H1 (cell line): ENCODE measurements around the gene ADAMTS3. TPM values are rescaled to one million over a fixed set of nuclear protein-coding genes. Genes with fewer than 3 reads are reported as not detected.
A peak's percentile ranks its signal among the peaks of the same experiment; 100 is the strongest.

Experiments used
- CTCF ChIA-PET: fragments of 300-600 bp; sonication (Branson Sonifier 250); formaldehyde crosslinking; loops from one replicate; lab custom pipeline; 2021; ENCODE audit not compliant: partially characterized antibody; lab: Charles Lee
- POLR2A ChIA-PET: fragments of 300-600 bp; sonication (Branson Sonifier 250); formaldehyde crosslinking; loops from one replicate; lab custom pipeline; 2021; ENCODE audit warnings: inconsistent platforms; ENCODE audit not compliant: partially characterized antibody; lab: Charles Lee
- DNase-seq, 2 experiments: peaks; one replicate each; pipeline versions ENCODE4 v3.0.0 to v3.0.0-alpha.2; 2010 to 2022; ENCODE audit warnings: low spot score in 2 of 2, low read depth in 1 of 2, mixed read lengths in 1 of 2
- FAIRE-seq: peaks from 2 replicates; lab custom pipeline; 2011; peaks lifted over from hg19 to GRCh38; lab: Jason Lieb, UNC
- H2AFZ ChIP-seq: 2 replicates; pipeline ENCODE4 v1.8.1; 2012; ENCODE audit warnings: low read length, inconsistent platforms
- H2AK5ac ChIP-seq: 2 replicates; pipeline ENCODE4 v1.6.1; 2013; ENCODE audit warnings: low read depth, low read length
- H2BK120ac ChIP-seq: replicated peaks from 2 replicates; pipeline ENCODE3; 2013; ENCODE audit warnings: low read depth, low read length, inconsistent platforms
- H2BK12ac ChIP-seq: 2 replicates; pipeline ENCODE4 v1.6.1; 2013; ENCODE audit warnings: low read depth, low read length
- H2BK15ac ChIP-seq: 2 replicates; pipeline ENCODE4 v1.6.1; 2013; ENCODE audit warnings: low read length
- H2BK20ac ChIP-seq: 2 replicates; pipeline ENCODE4 v1.6.1; 2013; ENCODE audit warnings: low read length
- H2BK5ac ChIP-seq: 2 replicates; pipeline ENCODE4 v1.6.1; 2013; ENCODE audit warnings: low read depth, low read length
- H3K14ac ChIP-seq: 2 replicates; pipeline ENCODE4 v1.6.1; 2013; ENCODE audit warnings: inconsistent platforms; ENCODE audit not compliant: insufficient read length
- H3K18ac ChIP-seq: 2 replicates; pipeline ENCODE4 v1.6.1; 2013; ENCODE audit warnings: low read length; ENCODE audit errors: extremely low read depth
- H3K23ac ChIP-seq: 2 replicates; pipeline ENCODE4 v1.6.1; 2013; ENCODE audit warnings: inconsistent platforms; ENCODE audit not compliant: insufficient read length
- H3K23me2 ChIP-seq: 2 replicates; pipeline ENCODE4 v1.6.1; 2013; ENCODE audit warnings: low read depth, low read length
- H3K27ac ChIP-seq: 2 replicates; pipeline ENCODE4 v1.6.1; 2011; ENCODE audit warnings: low read depth, low read length, inconsistent platforms
- H3K27me3 ChIP-seq, 4 experiments: replicated peaks in 1 of 4; 1 replicate in 1 of 4; 2 replicates in 3 of 4; pipeline versions ENCODE4 v1.6.1 to v1.8.1; 2011 to 2013; ENCODE audit warnings: low read length in 3 of 4, mild to moderate bottlenecking in 3 of 4, inconsistent platforms in 2 of 4, mixed read lengths in 2 of 4, moderate library complexity in 1 of 4; ENCODE audit not compliant: control insufficient read depth in 3 of 4, insufficient read depth in 3 of 4; ENCODE audit errors: extremely low read depth in 1 of 4
- H3K36me3 ChIP-seq, 4 experiments: 2 replicates each; pipeline versions ENCODE4 v1.6.1 to v1.8.1; 2011 to 2013; ENCODE audit warnings: mild to moderate bottlenecking in 4 of 4, low read length in 3 of 4, moderate library complexity in 2 of 4, control low read depth in 1 of 4, inconsistent platforms in 1 of 4; ENCODE audit not compliant: insufficient read depth in 4 of 4, control insufficient read depth in 2 of 4
- H3K4ac ChIP-seq: replicated peaks from 2 replicates; pipeline ENCODE3; 2013; ENCODE audit warnings: low read length, low read depth, mixed read lengths, inconsistent platforms; ENCODE audit not compliant: insufficient read length
- H3K4me1 ChIP-seq, 4 experiments: replicated peaks in 1 of 4; 1 replicate in 1 of 4; 2 replicates in 3 of 4; pipeline versions ENCODE4 v1.6.1 to v1.8.1; 2011 to 2013; ENCODE audit warnings: low read length in 3 of 4, inconsistent platforms in 2 of 4, mixed read lengths in 1 of 4; ENCODE audit not compliant: insufficient read depth in 4 of 4, control insufficient read depth in 3 of 4
- H3K4me2 ChIP-seq, 2 experiments: 2 replicates each; pipeline versions ENCODE4 v1.6.1 to v1.8.1; 2011 to 2013; ENCODE audit warnings: low read depth in 2 of 2, low read length in 2 of 2, control low read depth in 1 of 2, inconsistent platforms in 1 of 2, mild to moderate bottlenecking in 1 of 2; ENCODE audit not compliant: insufficient read depth in 1 of 2
- H3K4me3 ChIP-seq, 4 experiments: fragments of 200-600, 300-600 bp in 1 of 4; sonication (generic), shearing (Covaris generic), sonication (Bioruptor Twin) in 1 of 4; 2 replicates each; pipeline versions ENCODE4 v1.5.1 to v1.8.1; 2011 to 2016; ENCODE audit warnings: low read length in 4 of 4, low read depth in 3 of 4, control low read depth in 2 of 4, inconsistent platforms in 2 of 4, mild to moderate bottlenecking in 2 of 4, mixed read lengths in 1 of 4, moderate library complexity in 1 of 4; ENCODE audit not compliant: insufficient read depth in 2 of 4; ENCODE audit errors: extremely low read depth in 1 of 4
- H3K56ac ChIP-seq: replicated peaks from 2 replicates; pipeline ENCODE3; 2013; ENCODE audit warnings: low read depth, mild to moderate bottlenecking, mixed read lengths, low read length, inconsistent platforms; ENCODE audit not compliant: insufficient read length
- H3K79me1 ChIP-seq: 2 replicates; pipeline ENCODE4 v1.6.1; 2013; ENCODE audit warnings: low read depth, low read length, control low read depth
- H3K79me2 ChIP-seq, 2 experiments: 2 replicates each; pipeline versions ENCODE4 v1.6.1 to v1.8.1; 2012 to 2013; ENCODE audit warnings: low read length in 2 of 2, mild to moderate bottlenecking in 2 of 2, inconsistent platforms in 1 of 2; ENCODE audit not compliant: insufficient read depth in 2 of 2, control insufficient read depth in 1 of 2
- H3K9ac ChIP-seq, 4 experiments: replicated peaks in 1 of 4; 1 replicate in 1 of 4; 2 replicates in 3 of 4; pipeline versions ENCODE4 v1.6.1 to v1.8.1; 2011 to 2013; ENCODE audit warnings: low read depth in 3 of 4, low read length in 3 of 4, control low read depth in 2 of 4, mild to moderate bottlenecking in 2 of 4, moderate library complexity in 2 of 4, inconsistent platforms in 1 of 4; ENCODE audit errors: extremely low read depth in 1 of 4
- H3K9me3 ChIP-seq, 2 experiments: 2 replicates each; pipeline versions ENCODE4 v1.6.1 to v1.8.1; 2012 to 2013; ENCODE audit warnings: mild to moderate bottlenecking in 2 of 2, moderate library complexity in 2 of 2, control low read depth in 1 of 2, inconsistent platforms in 1 of 2, low read depth in 1 of 2, low read length in 1 of 2, mixed read lengths in 1 of 2; ENCODE audit not compliant: insufficient read depth in 2 of 2
- H4K20me1 ChIP-seq, 2 experiments: replicated peaks in 1 of 2; 2 replicates each; pipeline versions ENCODE3 to v1.8.1; 2011 to 2013; ENCODE audit warnings: inconsistent platforms in 2 of 2, low read length in 2 of 2, mild to moderate bottlenecking in 1 of 2; ENCODE audit not compliant: insufficient read depth in 2 of 2, control insufficient read depth in 1 of 2
- H4K5ac ChIP-seq: 2 replicates; pipeline ENCODE4 v1.6.1; 2013; ENCODE audit warnings: low read length, low read depth, mixed read lengths, inconsistent platforms; ENCODE audit not compliant: insufficient read length
- H4K8ac ChIP-seq: 2 replicates; pipeline ENCODE4 v1.8.0; 2013; ENCODE audit warnings: mild to moderate bottlenecking, moderate library complexity, low read length, inconsistent platforms; ENCODE audit not compliant: insufficient read depth; ENCODE audit errors: extremely low read depth
- H4K91ac ChIP-seq: replicated peaks from 2 replicates; pipeline ENCODE3; 2013; ENCODE audit warnings: low read length, mixed read lengths, inconsistent platforms; ENCODE audit not compliant: insufficient read length
- CREB1 ChIP-seq: IDR thresholded peaks from 2 replicates; pipeline ENCODE4 v1.6.1; 2012; ENCODE audit warnings: inconsistent platforms
- POLR2A ChIP-seq, 2 experiments: IDR thresholded peaks; 1 replicate in 1 of 2; 2 replicates in 1 of 2; pipeline ENCODE4 v1.6.1; 2011; ENCODE audit warnings: low read depth in 2 of 2, low read length in 2 of 2, mild to moderate bottlenecking in 2 of 2; ENCODE audit errors: control extremely low read depth in 1 of 2
- POLR2AphosphoS5 ChIP-seq: IDR thresholded peaks from 2 replicates; pipeline ENCODE4 v1.6.1; 2011; ENCODE audit warnings: low read depth, low read length
- SIN3A ChIP-seq, 2 experiments: IDR thresholded peaks in 1 of 2; conservative IDR thresholded peaks in 1 of 2; 2 replicates each; pipeline ENCODE4 v1.6.1; 2011 to 2012; ENCODE audit warnings: low read length in 2 of 2, improper control_type of control experiment in 1 of 2, low read depth in 1 of 2, mild to moderate bottlenecking in 1 of 2
- TAF7 ChIP-seq: optimal IDR thresholded peaks from 2 replicates; pipeline ENCODE3; 2011; ENCODE audit warnings: low read depth, mild to moderate bottlenecking, inconsistent platforms, low read length, moderate library complexity, borderline replicate concordance
- ZNF274 ChIP-seq: IDR thresholded peaks from 2 replicates; pipeline ENCODE4 v1.7.0; 2012; ENCODE audit warnings: low read length, borderline replicate concordance; ENCODE audit errors: extremely low read depth
- WGBS, 2 experiments: shearing (Covaris generic) in 1 of 2; methylation state at CpG; one replicate each; pipeline versions ENCODE4 v1.1.6 to v1.1.7; 2013 to 2015; ENCODE audit warnings: low lambda C conversion rate in 2 of 2, mixed read lengths in 2 of 2, inconsistent platforms in 1 of 2, low coverage in 1 of 2, missing lambda C conversion rate in 1 of 2; ENCODE audit not compliant: insufficient replicate concordance in 2 of 2, insufficient coverage in 1 of 2, insufficient read length in 1 of 2; ENCODE audit errors: extremely low coverage in 1 of 2, missing lambda C conversion rate in 1 of 2; 5-methylcytosine and 5-hydroxymethylcytosine counted together
- long read RNA-seq, 2 experiments: library from RNA in 1 of 2; library from capped mRNA in 1 of 2; stranded (forward); transcript quantifications; one replicate each; pipeline ENCODE4 v2.0.0, GENCODE V29; 2021; ENCODE audit warnings: inconsistent platforms in 1 of 2
- polyA minus RNA-seq, 3 experiments: library from RNA; depleted of rRNA, polyadenylated mRNA; stranded (reverse); fragments of >200 nt; gene quantifications; 1 replicate in 2 of 3; 2 replicates in 1 of 3; pipeline ENCODE4 v1.2.3, GENCODE V29; 2011
- polyA plus RNA-seq, 7 experiments: library from polyadenylated mRNA; depleted of rRNA in 3 of 7; stranded (reverse) in 5 of 7; unstranded in 2 of 7; fragments of >200 nt in 5 of 7; fragments of 200-250 nt in 2 of 7; gene quantifications; 1 replicate in 5 of 7; 2 replicates in 1 of 7; 4 replicates in 1 of 7; pipeline versions ENCODE4 v1.2.1 to v1.2.3, GENCODE V29; 2011 to 2013; ENCODE audit warnings: missing spikeins in 2 of 7, mixed read lengths in 2 of 7
- total RNA-seq: library from RNA; stranded (reverse); fragmentation: NEBNext Ultra II Directional; extraction: Animal tissue kit (Norgen Biotek cat#: 25700); gene quantifications from 2 replicates; pipeline ENCODE4 v1.2.1, GENCODE V29; 2021
- TF ChIP-seq, protein P1 (sequence below): IDR thresholded peaks from 2 replicates; pipeline ENCODE4 v1.6.1; 2012; ENCODE audit warnings: inconsistent platforms
- TF ChIP-seq, protein P2 (sequence below): IDR thresholded peaks from 2 replicates; pipeline ENCODE4 v1.6.1; 2012; ENCODE audit warnings: inconsistent platforms

ADAMTS3 gene
- total RNA-seq = 3.2 and 3.4 TPM in 2 replicates
- 0.99 and 1.3 TPM in 2 replicates for polyA plus RNA-seq (2011; rRNA removed)
- polyA plus RNA-seq (2011; cell fraction: cytosol; rRNA removed) = 1.4 TPM
- 2.9 TPM for polyA plus RNA-seq (2011; cell fraction: nucleus; rRNA removed)
- 1.9 to 2.8 TPM (median 2.4 TPM) in 4 replicates for polyA plus RNA-seq (2012, experiment 1 of 2)
- 0.13 TPM for polyA plus RNA-seq (2012, experiment 2 of 2)
- 2.7 TPM for polyA plus RNA-seq (2013, experiment 1 of 2)
- polyA plus RNA-seq (2013, experiment 2 of 2) = 2.6 TPM
- 7.3 and 9.4 TPM in 2 replicates for polyA minus RNA-seq (2011; rRNA and poly(A)+ RNA removed)
- polyA minus RNA-seq (2011; cell fraction: cytosol; rRNA and poly(A)+ RNA removed) = 3.5 TPM
- 11.6 TPM for polyA minus RNA-seq (2011; cell fraction: nucleus; rRNA and poly(A)+ RNA removed)
- long read RNA-seq, experiment 1, partial matches to known transcripts = 0 of 1 reads
- long read RNA-seq, experiment 1, other reads (novel, unspliced or antisense) = 1 of 1 reads
- long read RNA-seq, experiment 2 = 0 reads

DNA sequence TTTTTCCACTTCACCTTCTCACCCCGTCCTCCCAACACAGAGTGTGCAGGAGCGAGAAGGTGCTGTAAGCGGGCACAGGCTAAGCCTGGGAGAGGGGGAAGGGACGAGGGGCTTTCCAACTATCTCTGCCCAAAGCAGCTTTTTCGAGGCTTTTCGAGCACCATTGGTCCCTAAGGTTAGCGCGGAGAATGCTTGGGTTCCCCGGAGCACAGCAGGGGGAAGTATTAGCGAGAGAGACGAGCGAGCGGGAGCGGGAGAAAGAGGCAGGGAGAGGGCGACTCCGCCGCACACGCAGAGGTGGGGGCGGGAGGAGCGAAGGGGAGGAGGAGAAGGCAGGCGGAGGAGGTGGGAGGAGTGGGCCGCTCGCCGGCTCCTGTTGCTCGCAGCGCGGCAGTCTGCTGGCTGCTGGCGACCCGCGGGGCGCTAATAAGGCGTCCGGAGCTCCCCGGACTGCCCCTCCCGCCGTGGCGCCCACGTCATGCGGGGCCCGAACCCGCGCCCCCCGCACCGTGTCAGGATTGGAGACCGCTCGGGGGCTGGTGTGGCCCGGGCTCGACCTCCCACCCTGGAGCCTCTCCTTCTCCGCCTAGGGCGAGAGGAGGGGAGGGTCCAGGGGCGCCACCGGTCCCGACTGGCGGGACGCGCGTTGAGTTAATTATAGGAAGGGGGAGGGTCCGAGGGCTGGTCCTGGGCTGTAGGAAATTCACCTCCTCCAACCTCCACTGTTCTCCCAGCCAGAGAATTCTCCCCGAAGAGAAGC, at the start of gene ADAMTS3:
TSS of gene ADAMTS3 (minus strand) at position 263 of the 760 bp plus-strand sequence. CDS start 459 bp downstream, outside the sequence.
- peak within 1 kb of the TSS; percentile 90 for H4K91ac ChIP-seq
- H2BK120ac ChIP-seq = no peak within 1 kb of the TSS
- no peaks in the 10 kb centered on the region for H3K9me3 ChIP-seq
- 0 out of 2 replicates have a peak within 1 kb of the TSS, but pooled peaks have one; percentile 11 for H3K27ac ChIP-seq
- H3K14ac ChIP-seq = no peak within 1 kb of the TSS
- no peak for FAIRE-seq
- DNase-seq = peak; percentile 43 to 86
- no peaks in the 10 kb centered on the region for H3K36me3 ChIP-seq
- H4K5ac ChIP-seq = peak within 1 kb of the TSS; percentile 93
- 2% methylated on average over 33 of the region's 59 CpGs; no CpG with 5 or more reads in 1 of the 2 experiments for WGBS, 2 experiments
- peak within 1 kb of the TSS; percentile 90 to 98 for H3K4me2 ChIP-seq
- peaks cover 2 to 14% (median 6%) of the 10 kb centered on the region in 4 experiments; a peak in 6 of 7 replicates for H3K4me1 ChIP-seq
- peak within 1 kb of the TSS; percentile 47 to 77 (median 66) for H3K4me3 ChIP-seq
- H2BK15ac ChIP-seq = 0 out of 2 replicates have a peak within 1 kb of the TSS, but pooled peaks have one; percentile 63
- no peaks in the 10 kb centered on the region for H3K27me3 ChIP-seq
- peak within 1 kb of the TSS; percentile 28 for H3K56ac ChIP-seq
- POLR2A ChIA-PET = interaction anchor here (1.3 kb wide), 1 partner anchor 64 kb away, joined by 3 read pairs; no protein-coding TSS in a partner anchor
- no peak within 1 kb of the TSS for H2AK5ac ChIP-seq
- peak within 1 kb of the TSS; percentile 71; the same call in 1 of the 2 replicates for H2BK5ac ChIP-seq
- peak within 1 kb of the TSS; percentile 53 for H3K18ac ChIP-seq
- H3K23me2 ChIP-seq = peaks cover 9% of the 10 kb centered on the region; the same call in 1 of the 2 replicates
- no peak within 1 kb of the TSS for H2BK12ac ChIP-seq
- CTCF ChIA-PET = interaction anchor here (1.3 kb wide), 1 partner anchor 101 kb away, joined by 4 read pairs; no protein-coding TSS in a partner anchor
- H3K79me2 ChIP-seq = no peaks in the 10 kb centered on the region
- H4K20me1 ChIP-seq = no peaks in the 10 kb centered on the region
- H2BK20ac ChIP-seq = no peak within 1 kb of the TSS
- peak within 1 kb of the TSS; percentile 83 for H4K8ac ChIP-seq
- no peaks in the 10 kb centered on the region for H3K79me1 ChIP-seq
- no peak within 1 kb of the TSS for H3K23ac ChIP-seq
- H3K4ac ChIP-seq = no peak within 1 kb of the TSS
- peak within 1 kb of the TSS; percentile 51 to 59 (median 56); a peak in 5 of 7 replicates for H3K9ac ChIP-seq
- H2AFZ ChIP-seq = peak within 1 kb of the TSS; percentile 83
- TF ChIP-seq TAF7 (no peak), CREB1 (peak; percentile 37), POLR2A (IDR thresholded peaks at IDR 0.05; ENCODE audit: control extremely low read depth in 1 of 2, low read depth in 2 of 2, low read length in 2 of 2) (peak; percentile 63 to 86), SIN3A (conservative IDR thresholded peaks at IDR 0.05 in 1 of 2, IDR thresholded peaks at IDR 0.05 in 1 of 2; ENCODE audit: low read depth in 1 of 2, low read length in 2 of 2) (peak in 1 of 2 experiments; percentile 58; a peak in 1 of 4 replicates), POLR2AphosphoS5 (peak; percentile 44; the same call in 1 of the 2 replicates), ZNF274 (no peak)
- TF ChIP-seq, protein P1, sequence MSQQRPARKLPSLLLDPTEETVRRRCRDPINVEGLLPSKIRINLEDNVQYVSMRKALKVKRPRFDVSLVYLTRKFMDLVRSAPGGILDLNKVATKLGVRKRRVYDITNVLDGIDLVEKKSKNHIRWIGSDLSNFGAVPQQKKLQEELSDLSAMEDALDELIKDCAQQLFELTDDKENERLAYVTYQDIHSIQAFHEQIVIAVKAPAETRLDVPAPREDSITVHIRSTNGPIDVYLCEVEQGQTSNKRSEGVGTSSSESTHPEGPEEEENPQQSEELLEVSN = peak; percentile 58
- TF ChIP-seq, protein P2, sequence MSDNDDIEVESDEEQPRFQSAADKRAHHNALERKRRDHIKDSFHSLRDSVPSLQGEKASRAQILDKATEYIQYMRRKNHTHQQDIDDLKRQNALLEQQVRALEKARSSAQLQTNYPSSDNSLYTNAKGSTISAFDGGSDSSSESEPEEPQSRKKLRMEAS = peak; percentile 49; the same call in 1 of the 2 replicates
